T-cell (primary cell): Measurements from ENCODE around the gene ALKBH2. TPM values are rescaled to one million over a fixed set of nuclear protein-coding genes. Genes with fewer than 3 reads are reported as not detected.
A peak's percentile ranks its signal among the peaks of the same experiment; 100 is the strongest.

Experiments used
- ATAC-seq, 4 experiments: fragments of 200-7000 bp in 3 of 4; fragments of 150-1000 bp in 1 of 4; cut with Tn5 transposase; replicated peaks in 1 of 4; 1 replicate in 3 of 4; 2 replicates in 1 of 4; pipeline ENCODE4 v1.10.0; 2021; ENCODE audit warnings: moderate library complexity in 3 of 4, mild to moderate bottlenecking in 2 of 4, moderate number of reproducible peaks in 1 of 4
- CTCF ChIA-PET, 2 donors: fragments of 300-600 bp; sonication (Branson Sonifier 250); formaldehyde crosslinking; loops; one replicate each; lab custom pipeline; 2022; ENCODE audit warnings: antibody characterized with exemption in 2 of 2; lab: Charles Lee
- POLR2A ChIA-PET, 2 donors: fragments of 300-600 bp; sonication (Branson Sonifier 250); formaldehyde crosslinking; loops; one replicate each; lab custom pipeline; 2022; ENCODE audit warnings: antibody characterized with exemption in 2 of 2; lab: Charles Lee
- DNase-seq, 35 experiments: peaks; one replicate each; pipeline versions ENCODE4 v3.0.0 to v3.0.0-alpha.2; 2013 to 2023
- H3K27ac ChIP-seq: one replicate; pipeline ENCODE4 v1.5.1; 2013; ENCODE audit warnings: low read length
- H3K27me3 ChIP-seq, 2 experiments: replicated peaks in 1 of 2; 1 replicate in 1 of 2; 2 replicates in 1 of 2; pipeline versions ENCODE4 v1.6.1 to v1.7.0; 2013; ENCODE audit warnings: low read length in 1 of 2, mixed read lengths in 1 of 2; ENCODE audit not compliant: control insufficient read depth in 2 of 2, insufficient read depth in 2 of 2; ENCODE audit errors: extremely low read depth in 1 of 2
- H3K36me3 ChIP-seq, 2 donors: 1 replicate in 1 of 2; 2 replicates in 1 of 2; pipeline versions ENCODE4 v1.6.1 to v1.7.0; 2013; ENCODE audit warnings: low read length in 1 of 2; ENCODE audit not compliant: control insufficient read depth in 2 of 2, insufficient read depth in 1 of 2; ENCODE audit errors: extremely low read depth in 1 of 2
- H3K4me1 ChIP-seq, 2 experiments: 1 replicate in 1 of 2; 2 replicates in 1 of 2; pipeline versions ENCODE4 v1.6.1 to v1.7.0; 2013; ENCODE audit warnings: low read length in 2 of 2, mixed read lengths in 1 of 2; ENCODE audit not compliant: insufficient read depth in 2 of 2, control insufficient read depth in 1 of 2; ENCODE audit errors: extremely low read depth in 1 of 2
- H3K4me3 ChIP-seq, 2 donors: 1 replicate in 1 of 2; 2 replicates in 1 of 2; pipeline versions ENCODE4 v1.5.1 to v1.7.0; 2013; ENCODE audit warnings: mild to moderate bottlenecking in 2 of 2, low read length in 1 of 2, moderate library complexity in 1 of 2; ENCODE audit not compliant: control insufficient read depth in 1 of 2; ENCODE audit errors: extremely low read depth in 1 of 2
- H3K9me3 ChIP-seq: 2 replicates; pipeline ENCODE4 v1.7.0; 2013
- H3K27ac Mint-ChIP-seq, 2 donors: one replicate each; pipeline ENCODE4 v1.8.0; 2020 to 2021; ENCODE audit warnings: mild to moderate bottlenecking in 2 of 2, mixed read lengths in 2 of 2
- H3K27me3 Mint-ChIP-seq, 2 donors: one replicate each; pipeline ENCODE4 v1.8.0; 2021 to 2022; ENCODE audit warnings: mixed read lengths in 2 of 2
- H3K36me3 Mint-ChIP-seq: one replicate; pipeline ENCODE4 v1.8.0; 2021; ENCODE audit warnings: mixed read lengths
- H3K4me1 Mint-ChIP-seq, 3 donors: one replicate each; pipeline ENCODE4 v1.8.0; 2020 to 2022; ENCODE audit warnings: mixed read lengths in 3 of 3, mild to moderate bottlenecking in 1 of 3
- H3K4me3 Mint-ChIP-seq, 3 donors: one replicate each; pipeline ENCODE4 v1.8.0; 2020 to 2022; ENCODE audit warnings: mild to moderate bottlenecking in 3 of 3, mixed read lengths in 3 of 3, moderate library complexity in 3 of 3
- H3K9me3 Mint-ChIP-seq, 3 donors: one replicate each; pipeline ENCODE4 v1.8.0; 2020 to 2022; ENCODE audit warnings: mixed read lengths in 3 of 3
- WGBS: methylation state at CpG from one replicate; pipeline ENCODE4 v1.1.5; 2013; ENCODE audit warnings: missing lambda C conversion rate; ENCODE audit not compliant: insufficient coverage; 5-methylcytosine and 5-hydroxymethylcytosine counted together
- total RNA-seq, 35 experiments: library from RNA in 6 of 35; stranded (reverse) in 6 of 35; fragments of 120-200 nt in 1 of 35; gene quantifications; one replicate each; pipeline versions ENCODE4 v1.2.1 to v1.2.4 and lab custom pipeline; 2013 to 2026

Gene ALKBH2
- total RNA-seq, 5 donors from 2014 or later (not counting 1 experiment from before 2014, with no cell fraction given): 7.9 to 24.6 (median 19.3) TPM

GRCh38 chr12:109110988-109111495, 17.8 kb upstream of the ALKBH2 start:
- peak; percentile 7 to 65 (median 28) for DNase-seq
- POLR2A ChIA-PET: no interaction called here
- Mint-ChIP-seq H3K9me3 (no peaks in the 10 kb centered on the region), H3K27ac (peak overlapping the region; percentile 80 to 83), H3K4me3 (peak overlapping the region; percentile 79 to 81 (median 81)), H3K27me3 (no peaks in the 10 kb centered on the region), H3K4me1 (peaks cover 13 to 34% (median 30%) of the 10 kb centered on the region in 3 donors), H3K36me3 (peaks cover 17% of the 10 kb centered on the region)
- H3K4me3 ChIP-seq: peak overlapping the region; percentile 28 to 62
- H3K27ac ChIP-seq: peak overlapping the region; percentile 57
- H3K4me1 ChIP-seq: peaks cover 0 to 12% of the 10 kb centered on the region in 2 experiments
- no peaks in the 10 kb centered on the region for H3K9me3 ChIP-seq
- CTCF ChIA-PET: interaction anchor here (0.6 to 1.7 kb wide), 9 partner anchors 9 to 1352 kb away, joined by 3 to 12 read pairs (median 4); no protein-coding TSS in a partner anchor
- 49% methylated on average over 26 of the region's 28 CpGs for WGBS
- H3K36me3 ChIP-seq: peaks cover 3 to 15% of the 10 kb centered on the region in 2 donors
- no peaks in the 10 kb centered on the region for H3K27me3 ChIP-seq
- peak; percentile 85 to 91 (median 86) for ATAC-seq

GRCh38 chr12:109109746-109110350, 16.6 kb upstream of the ALKBH2 start:
- H3K27me3 Mint-ChIP-seq: no peaks in the 10 kb centered on the region

GRCh38 chr12:109105176-109105575, 11.9 kb upstream of the ALKBH2 start:
- ChIA-PET POLR2A (no interaction called here), CTCF (no interaction called here)
- Histone ChIP-seq H3K9me3 (no peaks in the 10 kb centered on the region), H3K27me3 (no peaks in the 10 kb centered on the region), H3K4me3 (no peak overlapping the region), H3K27ac (no peak overlapping the region), H3K36me3 (peaks cover 7 to 46% of the 10 kb centered on the region in 2 donors), H3K4me1 (peaks cover 0 to 4% of the 10 kb centered on the region in 2 experiments)
- no peaks in the 10 kb centered on the region for H3K27me3 Mint-ChIP-seq
- no peak overlapping the region for H3K4me3 Mint-ChIP-seq
- no peak overlapping the region for H3K27ac Mint-ChIP-seq
- DNase-seq: no peak
- no peak for ATAC-seq
- peaks cover 7 to 13% (median 8%) of the 10 kb centered on the region in 3 donors for H3K4me1 Mint-ChIP-seq
- H3K9me3 Mint-ChIP-seq: no peaks in the 10 kb centered on the region
- H3K36me3 Mint-ChIP-seq: peaks cover 44% of the 10 kb centered on the region
- WGBS: 100% methylated on average over 1 of the region's 5 CpGs

More at GRCh38 chr12:109109746-109110350, 16.6 kb upstream of the ALKBH2 start:
- ChIA-PET POLR2A (no interaction called here), CTCF (interaction anchor here (0.6 to 0.7 kb wide), 5 partner anchors 9 to 545 kb away, joined by 3 to 6 read pairs (median 4); no protein-coding TSS in a partner anchor)
- H3K9me3 ChIP-seq: no peaks in the 10 kb centered on the region
- DNase-seq (no peak), ATAC-seq (no peak)
- peaks cover 0 to 12% of the 10 kb centered on the region in 2 experiments for H3K4me1 ChIP-seq
- H3K27me3 ChIP-seq: no peaks in the 10 kb centered on the region
- Mint-ChIP-seq H3K9me3 (no peaks in the 10 kb centered on the region), H3K4me3 (peak overlapping the region in 1 of 3 donors; percentile 81), H3K27ac (peak overlapping the region; percentile 79 to 83), H3K4me1 (peaks cover 15 to 23% (median 23%) of the 10 kb centered on the region in 3 donors), H3K36me3 (peaks cover 21% of the 10 kb centered on the region)
- no peak overlapping the region for H3K27ac ChIP-seq
- no peak overlapping the region for H3K4me3 ChIP-seq
- H3K36me3 ChIP-seq: peaks cover 5 to 26% of the 10 kb centered on the region in 2 donors
- 100% methylated on average over 1 of the region's 6 CpGs for WGBS

- WGBS: no CpG with 5 or more reads among the region's 3 CpGs
- no peaks in the 10 kb centered on the region for H3K9me3 ChIP-seq
- H3K4me1 Mint-ChIP-seq: peaks cover 26 to 34% (median 30%) of the 10 kb centered on the region in 3 donors
- no peaks in the 10 kb centered on the region for H3K27me3 ChIP-seq
- peaks cover 39% of the 10 kb centered on the region for H3K36me3 Mint-ChIP-seq
- H3K36me3 ChIP-seq: peaks cover 7 to 38% of the 10 kb centered on the region in 2 donors
- ATAC-seq (no peak), DNase-seq (no peak)
- H3K4me3 ChIP-seq: no peak overlapping the region
- peaks cover 4 to 26% of the 10 kb centered on the region in 2 experiments for H3K4me1 ChIP-seq
- H3K4me3 Mint-ChIP-seq: no peak overlapping the region
- H3K9me3 Mint-ChIP-seq: no peaks in the 10 kb centered on the region
- ChIA-PET POLR2A (interaction anchor here in 1 of 2 donors (0.7 kb wide), 1 partner anchor 772 kb away, joined by 4 read pairs; no protein-coding TSS in a partner anchor), CTCF (interaction anchor here in 1 of 2 donors (0.6 to 0.7 kb wide), 3 partner anchors 9 to 583 kb away, joined by 3 to 5 read pairs (median 4); no protein-coding TSS in a partner anchor)
- no peak overlapping the region for H3K27ac ChIP-seq
- H3K27ac Mint-ChIP-seq: no peak overlapping the region
- no peaks in the 10 kb centered on the region for H3K27me3 Mint-ChIP-seq
Measured at GRCh38 chr12:109102491-109102890, 9.2 kb upstream of the ALKBH2 start.

- H3K36me3 ChIP-seq: peaks cover 3 to 29% of the 10 kb centered on the region in 2 donors
- Mint-ChIP-seq H3K4me3 (no peak overlapping the region), H3K36me3 (peaks cover 33% of the 10 kb centered on the region), H3K9me3 (no peaks in the 10 kb centered on the region), H3K27me3 (no peaks in the 10 kb centered on the region), H3K4me1 (peaks cover 26 to 32% (median 30%) of the 10 kb centered on the region in 3 donors), H3K27ac (peak overlapping the region in 1 of 2 donors; percentile 89)
- no peak overlapping the region for H3K4me3 ChIP-seq
- ATAC-seq (no peak), DNase-seq (no peak)
- ChIA-PET CTCF (interaction anchor here in 1 of 2 donors (0.6 to 1.3 kb wide), 3 partner anchors 11 to 374 kb away, joined by 3 to 11 read pairs (median 4); no protein-coding TSS in a partner anchor), POLR2A (no interaction called here)
- H3K4me1 ChIP-seq: peaks cover 4 to 31% of the 10 kb centered on the region in 2 experiments
- no peaks in the 10 kb centered on the region for H3K27me3 ChIP-seq
- no peaks in the 10 kb centered on the region for H3K9me3 ChIP-seq
- no CpG with 5 or more reads among the region's 4 CpGs for WGBS
- no peak overlapping the region for H3K27ac ChIP-seq
Measured at GRCh38 chr12:109100741-109101140, 7.5 kb upstream of the ALKBH2 start.

GRCh38 chr12:109099431-109100020, 6.3 kb upstream of the ALKBH2 start:
- peaks cover 3 to 17% of the 10 kb centered on the region in 2 donors for H3K36me3 ChIP-seq
- H3K27me3 ChIP-seq: no peaks in the 10 kb centered on the region
- Mint-ChIP-seq H3K4me3 (peak overlapping the region; percentile 83 to 86 (median 85)), H3K4me1 (peaks cover 26 to 30% (median 27%) of the 10 kb centered on the region in 3 donors), H3K36me3 (peaks cover 25% of the 10 kb centered on the region), H3K27ac (peak overlapping the region; percentile 85 to 89), H3K27me3 (no peaks in the 10 kb centered on the region), H3K9me3 (no peaks in the 10 kb centered on the region)
- no CpG with 5 or more reads among the region's 12 CpGs for WGBS
- H3K4me1 ChIP-seq: peaks cover 4 to 31% of the 10 kb centered on the region in 2 experiments
- CTCF ChIA-PET: interaction anchor here (0.6 to 1.3 kb wide), 5 partner anchors 9 to 216 kb away, joined by 3 to 5 read pairs (median 3); no protein-coding TSS in a partner anchor
- POLR2A ChIA-PET: no interaction called here
- peak overlapping the region in 1 of 2 donors; percentile 85 for H3K4me3 ChIP-seq
- H3K9me3 ChIP-seq: no peaks in the 10 kb centered on the region
- DNase-seq (peak in 2 of 35 experiments; percentile 5 to 37), ATAC-seq (no peak)
- peak overlapping the region; percentile 53 for H3K27ac ChIP-seq
